SK-N-SH treated with all-trans-retinoic acid at 6 μM for 48 hours (cell line): ENCODE results near the gene CPTP.

Experiments
- ATAC-seq: fragments of 200-7000 bp; cut with Tn5 transposase; 3 replicates; pipeline ENCODE4 v1.9.1; 2020; ENCODE audit warnings: mild to moderate bottlenecking, moderate library complexity
- ARNTL ChIP-seq: fragments of 450-650 bp; formaldehyde crosslinking; IDR thresholded peaks from 2 replicates; pipeline ENCODE4 v1.5.0; 2020; ENCODE audit warnings: low read depth, mild to moderate bottlenecking, moderate library complexity, borderline replicate concordance
- BACH2 ChIP-seq: fragments of 250-450 bp; sonication (Bioruptor Pico); IDR thresholded peaks from 2 replicates; pipeline ENCODE4 v1.9.0; 2021; ENCODE audit warnings: mild to moderate bottlenecking, borderline replicate concordance
- CREB5 ChIP-seq: fragments of 250-450 bp; sonication (Bioruptor Pico); IDR thresholded peaks from 2 replicates; pipeline ENCODE4 v1.5.1; 2020; ENCODE audit warnings: low read depth, mild to moderate bottlenecking, moderate library complexity
- CSDC2 ChIP-seq: fragments of 250-450 bp; sonication (Bioruptor Pico); IDR thresholded peaks from 2 replicates; pipeline ENCODE4 v1.5.0; 2020; ENCODE audit warnings: mild to moderate bottlenecking, moderate library complexity
- CSRNP3 ChIP-seq: fragments of 250-450 bp; sonication (Bioruptor Pico); IDR thresholded peaks from 2 replicates; pipeline ENCODE4 v1.5.1; 2021; ENCODE audit warnings: mild to moderate bottlenecking, moderate library complexity
- ESRRG ChIP-seq: fragments of 250-450 bp; sonication (Bioruptor Pico); IDR thresholded peaks from 2 replicates; pipeline ENCODE4 v1.6.1; 2021; ENCODE audit warnings: mild to moderate bottlenecking
- GLIS3 ChIP-seq: fragments of 250-450 bp; sonication (Bioruptor Pico); IDR thresholded peaks from 2 replicates; pipeline ENCODE4 v1.5.0; 2020; ENCODE audit warnings: mild to moderate bottlenecking, moderate library complexity
- ISL1 ChIP-seq: fragments of 250-450 bp; sonication (Bioruptor Pico); IDR thresholded peaks from 2 replicates; pipeline ENCODE4 v2.1.2; 2022; ENCODE audit warnings: mild to moderate bottlenecking, moderate library complexity
- OSR1 ChIP-seq: fragments of 250-450 bp; sonication (Bioruptor Pico); IDR thresholded peaks from 2 replicates; pipeline ENCODE4 v1.8.0; 2022; ENCODE audit warnings: moderate library complexity, mild to moderate bottlenecking, inconsistent platforms
- PATZ1 ChIP-seq: fragments of 250-450 bp; sonication (Bioruptor Pico); IDR thresholded peaks from 2 replicates; pipeline ENCODE4 v1.8.0; 2020; ENCODE audit warnings: mild to moderate bottlenecking, moderate library complexity, borderline replicate concordance
- POU6F1 ChIP-seq: fragments of 250-450 bp; sonication (Bioruptor Pico); IDR thresholded peaks from 2 replicates; pipeline ENCODE4 v1.8.0; 2021; ENCODE audit warnings: low read depth, mild to moderate bottlenecking, moderate library complexity, borderline replicate concordance
- PPARA ChIP-seq: fragments of 250-450 bp; sonication (Bioruptor Pico); IDR thresholded peaks from 2 replicates; pipeline ENCODE4 v1.5.0; 2020; ENCODE audit warnings: mild to moderate bottlenecking, borderline replicate concordance
- RARB ChIP-seq: fragments of 250-450 bp; sonication (Bioruptor Pico); IDR thresholded peaks from 2 replicates; pipeline ENCODE4 v1.8.0; 2021; ENCODE audit warnings: mild to moderate bottlenecking, moderate library complexity
- SNAI2 ChIP-seq: fragments of 250-450 bp; sonication (Bioruptor Pico); IDR thresholded peaks from 2 replicates; pipeline ENCODE4 v1.5.0; 2020; ENCODE audit warnings: mild to moderate bottlenecking, moderate library complexity
- TCF4 ChIP-seq: fragments of 250-450 bp; sonication (Bioruptor Pico); IDR thresholded peaks from 2 replicates; pipeline ENCODE4 v1.8.0; 2021; ENCODE audit warnings: mild to moderate bottlenecking, moderate library complexity, borderline replicate concordance
- TOX ChIP-seq: fragments of 250-450 bp; sonication (Bioruptor Pico); IDR thresholded peaks from 2 replicates; pipeline ENCODE4 v1.8.0; 2021; ENCODE audit warnings: mild to moderate bottlenecking, moderate library complexity, borderline replicate concordance
- ZC3H10 ChIP-seq: fragments of 250-450 bp; sonication (Bioruptor Pico); IDR thresholded peaks from 2 replicates; pipeline ENCODE4 v1.5.1; 2021; ENCODE audit warnings: mild to moderate bottlenecking, moderate library complexity
- ZFP3 ChIP-seq: fragments of 250-450 bp; sonication (Bioruptor Pico); IDR thresholded peaks from 2 replicates; pipeline ENCODE4 v1.5.0; 2020; ENCODE audit warnings: mild to moderate bottlenecking, moderate library complexity
- ZFP30 ChIP-seq: fragments of 450-650 bp; formaldehyde crosslinking; IDR thresholded peaks from 2 replicates; pipeline ENCODE4 v1.5.0; 2022; ENCODE audit warnings: mild to moderate bottlenecking, moderate library complexity
- ZNF565 ChIP-seq: fragments of 450-650 bp; formaldehyde crosslinking; conservative IDR thresholded peaks from 2 replicates; pipeline ENCODE4 v1.5.0; 2020; ENCODE audit warnings: low read depth, mild to moderate bottlenecking, moderate library complexity
- ZNF70 ChIP-seq: fragments of 450-650 bp; formaldehyde crosslinking; IDR thresholded peaks from 2 replicates; pipeline ENCODE4 v1.5.0; 2020; ENCODE audit warnings: mild to moderate bottlenecking, moderate library complexity
- ZNF8 ChIP-seq: fragments of 450-650 bp; formaldehyde crosslinking; IDR thresholded peaks from 2 replicates; pipeline ENCODE4 v1.5.0; 2020; ENCODE audit warnings: mild to moderate bottlenecking, moderate library complexity

Gene CPTP

GRCh38 chr1:1302951-1303509 is 21.6 kb upstream of the CPTP start:
- TF ChIP-seq RARB (CRISPR knock-in tag) = no peak
- TF ChIP-seq ESRRG (CRISPR knock-in tag) = no peak
- no peak for TF ChIP-seq TOX (CRISPR knock-in tag)
- TF ChIP-seq ZNF565 (CRISPR knock-in tag) = no peak
- TF ChIP-seq ISL1 = no peak
- TF ChIP-seq CREB5 (CRISPR knock-in tag) = no peak
- no peak for TF ChIP-seq OSR1
- TF ChIP-seq PPARA (CRISPR knock-in tag) = no peak
- no peak for TF ChIP-seq GLIS3 (CRISPR knock-in tag)
- no peak for TF ChIP-seq ZFP30 (CRISPR knock-in tag)
- TF ChIP-seq CSDC2 (CRISPR knock-in tag) = no peak
- no peak for TF ChIP-seq CSRNP3
- no peak for TF ChIP-seq ARNTL
- TF ChIP-seq BACH2 (CRISPR knock-in tag) = no peak
- no peak for TF ChIP-seq POU6F1 (CRISPR knock-in tag)
- no peak for ATAC-seq

GRCh38 chr1:1303736-1304135 is 20.9 kb upstream of the CPTP start:
- no peak for ATAC-seq
- TF ChIP-seq ZFP3 (CRISPR knock-in tag) = no peak
- no peak for TF ChIP-seq RARB (CRISPR knock-in tag)
- TF ChIP-seq ZNF565 (CRISPR knock-in tag) = no peak
- TF ChIP-seq PATZ1 = no peak
- TF ChIP-seq ZC3H10 = no peak
- TF ChIP-seq TCF4 (CRISPR knock-in tag) = no peak
- TF ChIP-seq ZFP30 (CRISPR knock-in tag) = no peak
- no peak for TF ChIP-seq ARNTL
- TF ChIP-seq OSR1 = no peak
- TF ChIP-seq ISL1 = no peak
- no peak for TF ChIP-seq CREB5 (CRISPR knock-in tag)
- no peak for TF ChIP-seq TOX (CRISPR knock-in tag)
- TF ChIP-seq BACH2 (CRISPR knock-in tag) = no peak
- TF ChIP-seq PPARA (CRISPR knock-in tag) = no peak
- TF ChIP-seq SNAI2 (CRISPR knock-in tag) = no peak
- TF ChIP-seq ZNF70 (CRISPR knock-in tag) = no peak
- no peak for TF ChIP-seq ZNF8 (CRISPR knock-in tag)

GRCh38 chr1:1304331-1305299 is 20.0 kb upstream of the CPTP start:
- peak; percentile 50 for ATAC-seq
- no peak for TF ChIP-seq TOX (CRISPR knock-in tag)
- TF ChIP-seq TCF4 (CRISPR knock-in tag) = peak; percentile 23; the same call in 1 of the 2 replicates
- TF ChIP-seq ESRRG (CRISPR knock-in tag) = no peak
- TF ChIP-seq ZNF8 (CRISPR knock-in tag) = 0 out of 2 replicates have a peak, but pooled peaks have one; percentile 17
- peak; percentile 75; the same call in 1 of the 2 replicates for TF ChIP-seq CREB5 (CRISPR knock-in tag)
- TF ChIP-seq PPARA (CRISPR knock-in tag) = peak; percentile 17; the same call in 1 of the 2 replicates
- no peak for TF ChIP-seq ZC3H10
- no peak for TF ChIP-seq SNAI2 (CRISPR knock-in tag)
- TF ChIP-seq CSRNP3 = no peak
- TF ChIP-seq GLIS3 (CRISPR knock-in tag) = no peak
- no peak for TF ChIP-seq BACH2 (CRISPR knock-in tag)
- TF ChIP-seq RARB (CRISPR knock-in tag) = no peak
- no peak for TF ChIP-seq ISL1
- 0 out of 2 replicates have a peak, but pooled peaks have one; percentile 56 for TF ChIP-seq ARNTL
